H1 (cell line): ENCODE results near the gene SELENOS. TPM values are rescaled to one million over a fixed set of nuclear protein-coding genes. Genes with fewer than 3 reads are reported as not detected.

Experiments used
- CTCF ChIA-PET: fragments of 300-600 bp; sonication (Branson Sonifier 250); formaldehyde crosslinking; loops from one replicate; lab custom pipeline; 2021; ENCODE audit not compliant: partially characterized antibody; lab: Charles Lee
- POLR2A ChIA-PET: fragments of 300-600 bp; sonication (Branson Sonifier 250); formaldehyde crosslinking; loops from one replicate; lab custom pipeline; 2021; ENCODE audit warnings: inconsistent platforms; ENCODE audit not compliant: partially characterized antibody; lab: Charles Lee
- DNase-seq, 2 experiments: peaks; one replicate each; pipeline versions ENCODE4 v3.0.0 to v3.0.0-alpha.2; 2010 to 2022; ENCODE audit warnings: low spot score in 2 of 2, low read depth in 1 of 2, mixed read lengths in 1 of 2
- FAIRE-seq: peaks from 2 replicates; lab custom pipeline; 2011; peaks lifted over from hg19 to GRCh38; lab: Jason Lieb, UNC
- H2AFZ ChIP-seq: 2 replicates; pipeline ENCODE4 v1.8.1; 2012; ENCODE audit warnings: low read length, inconsistent platforms
- H2AK5ac ChIP-seq: 2 replicates; pipeline ENCODE4 v1.6.1; 2013; ENCODE audit warnings: low read depth, low read length
- H2BK120ac ChIP-seq: replicated peaks from 2 replicates; pipeline ENCODE3; 2013; ENCODE audit warnings: low read depth, low read length, inconsistent platforms
- H2BK12ac ChIP-seq: 2 replicates; pipeline ENCODE4 v1.6.1; 2013; ENCODE audit warnings: low read depth, low read length
- H2BK15ac ChIP-seq: 2 replicates; pipeline ENCODE4 v1.6.1; 2013; ENCODE audit warnings: low read length
- H2BK20ac ChIP-seq: 2 replicates; pipeline ENCODE4 v1.6.1; 2013; ENCODE audit warnings: low read length
- H2BK5ac ChIP-seq: 2 replicates; pipeline ENCODE4 v1.6.1; 2013; ENCODE audit warnings: low read depth, low read length
- H3K14ac ChIP-seq: 2 replicates; pipeline ENCODE4 v1.6.1; 2013; ENCODE audit warnings: inconsistent platforms; ENCODE audit not compliant: insufficient read length
- H3K18ac ChIP-seq: 2 replicates; pipeline ENCODE4 v1.6.1; 2013; ENCODE audit warnings: low read length; ENCODE audit errors: extremely low read depth
- H3K23ac ChIP-seq: 2 replicates; pipeline ENCODE4 v1.6.1; 2013; ENCODE audit warnings: inconsistent platforms; ENCODE audit not compliant: insufficient read length
- H3K23me2 ChIP-seq: 2 replicates; pipeline ENCODE4 v1.6.1; 2013; ENCODE audit warnings: low read depth, low read length
- H3K27ac ChIP-seq: 2 replicates; pipeline ENCODE4 v1.6.1; 2011; ENCODE audit warnings: low read depth, low read length, inconsistent platforms
- H3K27me3 ChIP-seq, 4 experiments: replicated peaks in 1 of 4; 1 replicate in 1 of 4; 2 replicates in 3 of 4; pipeline versions ENCODE4 v1.6.1 to v1.8.1; 2011 to 2013; ENCODE audit warnings: low read length in 3 of 4, mild to moderate bottlenecking in 3 of 4, inconsistent platforms in 2 of 4, mixed read lengths in 2 of 4, moderate library complexity in 1 of 4; ENCODE audit not compliant: control insufficient read depth in 3 of 4, insufficient read depth in 3 of 4; ENCODE audit errors: extremely low read depth in 1 of 4
- H3K36me3 ChIP-seq, 4 experiments: 2 replicates each; pipeline versions ENCODE4 v1.6.1 to v1.8.1; 2011 to 2013; ENCODE audit warnings: mild to moderate bottlenecking in 4 of 4, low read length in 3 of 4, moderate library complexity in 2 of 4, control low read depth in 1 of 4, inconsistent platforms in 1 of 4; ENCODE audit not compliant: insufficient read depth in 4 of 4, control insufficient read depth in 2 of 4
- H3K4ac ChIP-seq: replicated peaks from 2 replicates; pipeline ENCODE3; 2013; ENCODE audit warnings: low read length, low read depth, mixed read lengths, inconsistent platforms; ENCODE audit not compliant: insufficient read length
- H3K4me1 ChIP-seq, 4 experiments: replicated peaks in 1 of 4; 1 replicate in 1 of 4; 2 replicates in 3 of 4; pipeline versions ENCODE4 v1.6.1 to v1.8.1; 2011 to 2013; ENCODE audit warnings: low read length in 3 of 4, inconsistent platforms in 2 of 4, mixed read lengths in 1 of 4; ENCODE audit not compliant: insufficient read depth in 4 of 4, control insufficient read depth in 3 of 4
- H3K4me2 ChIP-seq, 2 experiments: 2 replicates each; pipeline versions ENCODE4 v1.6.1 to v1.8.1; 2011 to 2013; ENCODE audit warnings: low read depth in 2 of 2, low read length in 2 of 2, control low read depth in 1 of 2, inconsistent platforms in 1 of 2, mild to moderate bottlenecking in 1 of 2; ENCODE audit not compliant: insufficient read depth in 1 of 2
- H3K4me3 ChIP-seq, 4 experiments: fragments of 200-600, 300-600 bp in 1 of 4; sonication (generic), shearing (Covaris generic), sonication (Bioruptor Twin) in 1 of 4; 2 replicates each; pipeline versions ENCODE4 v1.5.1 to v1.8.1; 2011 to 2016; ENCODE audit warnings: low read length in 4 of 4, low read depth in 3 of 4, control low read depth in 2 of 4, inconsistent platforms in 2 of 4, mild to moderate bottlenecking in 2 of 4, mixed read lengths in 1 of 4, moderate library complexity in 1 of 4; ENCODE audit not compliant: insufficient read depth in 2 of 4; ENCODE audit errors: extremely low read depth in 1 of 4
- H3K56ac ChIP-seq: replicated peaks from 2 replicates; pipeline ENCODE3; 2013; ENCODE audit warnings: low read depth, mild to moderate bottlenecking, mixed read lengths, low read length, inconsistent platforms; ENCODE audit not compliant: insufficient read length
- H3K79me1 ChIP-seq: 2 replicates; pipeline ENCODE4 v1.6.1; 2013; ENCODE audit warnings: low read depth, low read length, control low read depth
- H3K79me2 ChIP-seq, 2 experiments: 2 replicates each; pipeline versions ENCODE4 v1.6.1 to v1.8.1; 2012 to 2013; ENCODE audit warnings: low read length in 2 of 2, mild to moderate bottlenecking in 2 of 2, inconsistent platforms in 1 of 2; ENCODE audit not compliant: insufficient read depth in 2 of 2, control insufficient read depth in 1 of 2
- H3K9ac ChIP-seq, 4 experiments: replicated peaks in 1 of 4; 1 replicate in 1 of 4; 2 replicates in 3 of 4; pipeline versions ENCODE4 v1.6.1 to v1.8.1; 2011 to 2013; ENCODE audit warnings: low read depth in 3 of 4, low read length in 3 of 4, control low read depth in 2 of 4, mild to moderate bottlenecking in 2 of 4, moderate library complexity in 2 of 4, inconsistent platforms in 1 of 4; ENCODE audit errors: extremely low read depth in 1 of 4
- H3K9me3 ChIP-seq, 2 experiments: 2 replicates each; pipeline versions ENCODE4 v1.6.1 to v1.8.1; 2012 to 2013; ENCODE audit warnings: mild to moderate bottlenecking in 2 of 2, moderate library complexity in 2 of 2, control low read depth in 1 of 2, inconsistent platforms in 1 of 2, low read depth in 1 of 2, low read length in 1 of 2, mixed read lengths in 1 of 2; ENCODE audit not compliant: insufficient read depth in 2 of 2
- H4K20me1 ChIP-seq, 2 experiments: replicated peaks in 1 of 2; 2 replicates each; pipeline versions ENCODE3 to v1.8.1; 2011 to 2013; ENCODE audit warnings: inconsistent platforms in 2 of 2, low read length in 2 of 2, mild to moderate bottlenecking in 1 of 2; ENCODE audit not compliant: insufficient read depth in 2 of 2, control insufficient read depth in 1 of 2
- H4K5ac ChIP-seq: 2 replicates; pipeline ENCODE4 v1.6.1; 2013; ENCODE audit warnings: low read length, low read depth, mixed read lengths, inconsistent platforms; ENCODE audit not compliant: insufficient read length
- H4K8ac ChIP-seq: 2 replicates; pipeline ENCODE4 v1.8.0; 2013; ENCODE audit warnings: mild to moderate bottlenecking, moderate library complexity, low read length, inconsistent platforms; ENCODE audit not compliant: insufficient read depth; ENCODE audit errors: extremely low read depth
- H4K91ac ChIP-seq: replicated peaks from 2 replicates; pipeline ENCODE3; 2013; ENCODE audit warnings: low read length, mixed read lengths, inconsistent platforms; ENCODE audit not compliant: insufficient read length
- EZH2 ChIP-seq: fragments of 200-600 bp; sonication (generic); IDR thresholded peaks from 2 replicates; pipeline ENCODE4 v1.7.1; 2012; ENCODE audit warnings: low read depth, mild to moderate bottlenecking, moderate library complexity, low read length, inconsistent platforms; ENCODE audit not compliant: severe bottlenecking
- GABPA ChIP-seq: IDR thresholded peaks from 2 replicates; pipeline ENCODE4 v1.6.1; 2011; ENCODE audit warnings: mild to moderate bottlenecking, low read length, moderate library complexity, borderline replicate concordance; ENCODE audit not compliant: insufficient read depth
- GTF2F1 ChIP-seq: IDR thresholded peaks from 2 replicates; pipeline ENCODE4 v1.6.1; 2012; ENCODE audit warnings: low read depth, low read length, improper control_type of control experiment, borderline replicate concordance
- MAFK ChIP-seq: IDR thresholded peaks from 2 replicates; pipeline ENCODE4 v1.6.1; 2012; ENCODE audit warnings: low read depth, mild to moderate bottlenecking, improper control_type of control experiment, low read length
- MAX ChIP-seq: IDR thresholded peaks from 2 replicates; pipeline ENCODE4 v1.6.1; 2012; ENCODE audit warnings: inconsistent platforms
- PHF8 ChIP-seq: fragments of 200-600 bp; sonication (generic); conservative IDR thresholded peaks from 2 replicates; pipeline ENCODE4 v1.7.1; 2012; ENCODE audit warnings: low read depth, mild to moderate bottlenecking, inconsistent platforms, low read length, moderate library complexity
- POLR2AphosphoS5 ChIP-seq: IDR thresholded peaks from 2 replicates; pipeline ENCODE4 v1.6.1; 2011; ENCODE audit warnings: low read depth, low read length
- RBBP5 ChIP-seq: IDR thresholded peaks from 2 replicates; pipeline ENCODE4 v1.7.1; 2012; ENCODE audit warnings: low read depth, mild to moderate bottlenecking, inconsistent platforms, low read length, moderate library complexity, borderline replicate concordance
- TAF7 ChIP-seq: optimal IDR thresholded peaks from 2 replicates; pipeline ENCODE3; 2011; ENCODE audit warnings: low read depth, mild to moderate bottlenecking, inconsistent platforms, low read length, moderate library complexity, borderline replicate concordance
- TCF12 ChIP-seq: IDR thresholded peaks from 2 replicates; pipeline ENCODE4 v1.6.1; 2011; ENCODE audit warnings: low read depth, mild to moderate bottlenecking, low read length
- WGBS, 2 experiments: shearing (Covaris generic) in 1 of 2; methylation state at CpG; one replicate each; pipeline versions ENCODE4 v1.1.6 to v1.1.7; 2013 to 2015; ENCODE audit warnings: low lambda C conversion rate in 2 of 2, mixed read lengths in 2 of 2, inconsistent platforms in 1 of 2, low coverage in 1 of 2, missing lambda C conversion rate in 1 of 2; ENCODE audit not compliant: insufficient replicate concordance in 2 of 2, insufficient coverage in 1 of 2, insufficient read length in 1 of 2; ENCODE audit errors: extremely low coverage in 1 of 2, missing lambda C conversion rate in 1 of 2; 5-methylcytosine and 5-hydroxymethylcytosine counted together
- polyA plus RNA-seq, 7 experiments: library from polyadenylated mRNA; depleted of rRNA in 3 of 7; stranded (reverse) in 5 of 7; unstranded in 2 of 7; fragments of >200 nt in 5 of 7; fragments of 200-250 nt in 2 of 7; gene quantifications; 1 replicate in 5 of 7; 2 replicates in 1 of 7; 4 replicates in 1 of 7; pipeline versions ENCODE4 v1.2.1 to v1.2.3, GENCODE V29; 2011 to 2013; ENCODE audit warnings: missing spikeins in 2 of 7, mixed read lengths in 2 of 7
- total RNA-seq: library from RNA; stranded (reverse); fragmentation: NEBNext Ultra II Directional; extraction: Animal tissue kit (Norgen Biotek cat#: 25700); gene quantifications from 2 replicates; pipeline ENCODE4 v1.2.1, GENCODE V29; 2021

SELENOS gene
- total and polyA plus RNA-seq, 2 of the 8 experiments (the other 6 are each of a cell fraction or from before 2014, with no cell fraction given), result 45.1 to 46.0 TPM

DNA sequence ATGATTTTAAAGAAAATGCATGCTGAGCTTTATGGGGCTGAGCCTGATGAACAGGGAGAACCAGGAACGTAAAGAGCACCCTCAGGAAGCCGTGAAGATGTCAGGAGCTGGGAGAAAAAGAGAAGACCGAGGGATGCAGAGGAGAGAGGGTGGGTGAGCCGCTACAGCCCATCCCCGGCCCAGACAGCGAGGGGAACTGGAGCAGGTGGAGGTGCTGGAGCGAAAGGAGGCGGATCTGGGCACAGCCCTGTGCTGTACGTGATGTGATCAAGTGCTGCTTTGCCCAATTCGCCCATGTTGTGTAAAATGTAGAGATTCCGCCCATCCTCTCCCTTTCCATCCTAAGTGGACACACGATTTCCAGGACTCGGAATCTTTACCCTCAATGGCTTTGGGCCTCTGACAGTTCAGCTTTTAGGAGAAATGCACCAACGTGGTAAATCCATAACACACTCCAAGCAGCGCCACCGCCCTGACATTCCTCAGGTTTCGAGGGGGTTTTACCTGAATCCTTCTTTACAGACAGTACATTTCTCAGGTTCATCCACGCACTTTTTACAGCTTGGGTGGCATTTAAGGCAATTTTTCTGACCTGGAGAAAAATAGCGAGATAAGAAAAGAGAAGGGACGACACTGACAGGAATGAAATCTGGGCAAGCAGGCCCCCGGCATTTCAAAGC, 44.9 kb upstream of the SELENOS start:
- no peaks in the 10 kb centered on the region for H3K23me2 ChIP-seq
- H3K27ac ChIP-seq, result no peak overlapping the region
- H4K20me1 ChIP-seq, result no peaks in the 10 kb centered on the region
- DNase-seq (peak in 1 of 2 experiments; percentile 27), FAIRE-seq (no peak)
- H2BK15ac ChIP-seq, result no peak overlapping the region
- H3K18ac ChIP-seq, result no peak overlapping the region
- no peaks in the 10 kb centered on the region for H3K9me3 ChIP-seq
- no peak overlapping the region for H3K56ac ChIP-seq
- no peak overlapping the region; a peak in 1 of 7 replicates for H3K9ac ChIP-seq
- H3K4me3 ChIP-seq, result no peak overlapping the region
- no peak overlapping the region for H3K4ac ChIP-seq
- H2AFZ ChIP-seq, result no peak overlapping the region
- ChIA-PET CTCF (interaction anchor here (1.0 to 8.6 kb wide), 8 partner anchors 10 to 320 kb away, joined by 3 to 94 read pairs (median 6); no protein-coding TSS in a partner anchor), POLR2A (no interaction called here)
- H3K4me2 ChIP-seq, result no peak overlapping the region
- H2BK20ac ChIP-seq, result no peak overlapping the region
- 90% methylated on average over 21 of the region's 21 CpGs; no CpG with 5 or more reads in 1 of the 2 experiments for whole genome bisulfite sequencing, 2 experiments
- H2AK5ac ChIP-seq, result no peak overlapping the region
- no peak overlapping the region for H4K5ac ChIP-seq
- TF ChIP-seq MAX, result no peak
- TF ChIP-seq RBBP5, result no peak
- TF ChIP-seq GTF2F1, result no peak
- TF ChIP-seq PHF8, result no peak
- no peak for TF ChIP-seq TAF7
- no peak for TF ChIP-seq EZH2
- no peak for TF ChIP-seq GABPA
- TF ChIP-seq TCF12, result no peak
- no peak for TF ChIP-seq POLR2AphosphoS5
- no peak for TF ChIP-seq MAFK
- H3K23ac ChIP-seq, result no peak overlapping the region
- H2BK120ac ChIP-seq, result no peak overlapping the region
- H4K91ac ChIP-seq, result no peak overlapping the region
- no peaks in the 10 kb centered on the region for H3K36me3 ChIP-seq
- peak overlapping the region; percentile 31; the same call in 1 of the 2 replicates for H4K8ac ChIP-seq
- no peak overlapping the region for H3K14ac ChIP-seq
- H3K79me2 ChIP-seq, result no peaks in the 10 kb centered on the region
- H3K4me1 ChIP-seq, result peaks cover 0 to 3% (median 1%) of the 10 kb centered on the region in 4 experiments; a peak in 1 of 7 replicates
- H2BK5ac ChIP-seq, result no peak overlapping the region
- H3K27me3 ChIP-seq, result no peaks in the 10 kb centered on the region; a peak in 1 of 7 replicates
- H3K79me1 ChIP-seq, result no peaks in the 10 kb centered on the region
- H2BK12ac ChIP-seq, result no peak overlapping the region
